Esophagus squamous epithelium (tissue), 5 donors: ENCODE data around the gene HBA2. TPM values are rescaled to one million over a fixed set of nuclear protein-coding genes. Genes with fewer than 3 reads are reported as not detected.
"Not testable (repeated sequence)": the region's sequence is repeated elsewhere in the genome, so short reads cannot be mapped to it uniquely, and the experiment has no call there.

ENCODE experiments used
- DNase-seq: peaks from one replicate; lab custom pipeline; 2025; lab: John Stamatoyannopoulos, UW
- H3K27ac ChIP-seq, 4 donors: fragments of 200-600 bp; sonication (generic); one replicate each; pipeline ENCODE4 v1.5.1; 2016 to 2019; ENCODE audit warnings: mild to moderate bottlenecking in 1 of 4
- H3K27me3 ChIP-seq, 4 donors: fragments of 200-600 bp; sonication (generic); 1 replicate in 3 of 4; 2 replicates in 1 of 4; pipeline versions ENCODE4 v1.5.1 to v1.6.0; 2017 to 2021; ENCODE audit warnings: antibody characterized with exemption in 1 of 4
- H3K36me3 ChIP-seq, 3 donors: fragments of 200-600 bp; sonication (generic); one replicate each; pipeline ENCODE4 v1.5.1; 2016 to 2019
- H3K4me1 ChIP-seq, 3 donors: fragments of 200-600 bp; sonication (generic); one replicate each; pipeline ENCODE4 v1.5.1; 2017 to 2019
- H3K4me3 ChIP-seq, 4 donors: fragments of 200-600 bp; sonication (generic); 1 replicate in 3 of 4; 2 replicates in 1 of 4; pipeline ENCODE4 v1.5.1; 2016 to 2019; ENCODE audit warnings: mild to moderate bottlenecking in 2 of 4, moderate library complexity in 1 of 4
- H3K9me3 ChIP-seq, 3 donors: fragments of 200-600 bp; sonication (generic); one replicate each; pipeline ENCODE4 v1.5.1; 2016 to 2019
- POLR2A ChIP-seq, 4 donors: fragments of 450-650 bp; IDR thresholded peaks; one replicate each; pipeline ENCODE4 v1.6.1; 2017; ENCODE audit warnings: antibody characterized with exemption in 4 of 4, mild to moderate bottlenecking in 4 of 4, moderate library complexity in 3 of 4
- WGBS, 2 donors: methylation state at CpG; one replicate each; pipeline ENCODE4 v1.1.5; 2018; 5-methylcytosine and 5-hydroxymethylcytosine counted together
- intact Hi-C: fragments of 100-400 bp; cut with DNase I; formaldehyde crosslinking; loops from one replicate; pipeline ENCODE4 v1.15.0; 2022
- total RNA-seq, 4 donors: library from RNA; depleted of rRNA; stranded (reverse); fragments of >200 nt; gene quantifications; one replicate each; pipeline ENCODE4 v1.1.0, GENCODE V29; 2016
- TF ChIP-seq, protein P1 (sequence below), 6 experiments: fragments of 450-650 bp in 4 of 6; fragments of 200-600 bp in 2 of 6; sonication (generic) in 2 of 6; IDR thresholded peaks; one replicate each; pipeline ENCODE4 v1.5.1; 2016 to 2019; ENCODE audit warnings: antibody characterized with exemption in 6 of 6, mild to moderate bottlenecking in 4 of 6, moderate library complexity in 4 of 6
- donor health status: DM: yes; HTN: yes; CAD: no.

Gene HBA2
- total RNA-seq, 4 donors from 2014 or later, result 4.7 to 5.0 TPM; not detected in 2

DNA sequence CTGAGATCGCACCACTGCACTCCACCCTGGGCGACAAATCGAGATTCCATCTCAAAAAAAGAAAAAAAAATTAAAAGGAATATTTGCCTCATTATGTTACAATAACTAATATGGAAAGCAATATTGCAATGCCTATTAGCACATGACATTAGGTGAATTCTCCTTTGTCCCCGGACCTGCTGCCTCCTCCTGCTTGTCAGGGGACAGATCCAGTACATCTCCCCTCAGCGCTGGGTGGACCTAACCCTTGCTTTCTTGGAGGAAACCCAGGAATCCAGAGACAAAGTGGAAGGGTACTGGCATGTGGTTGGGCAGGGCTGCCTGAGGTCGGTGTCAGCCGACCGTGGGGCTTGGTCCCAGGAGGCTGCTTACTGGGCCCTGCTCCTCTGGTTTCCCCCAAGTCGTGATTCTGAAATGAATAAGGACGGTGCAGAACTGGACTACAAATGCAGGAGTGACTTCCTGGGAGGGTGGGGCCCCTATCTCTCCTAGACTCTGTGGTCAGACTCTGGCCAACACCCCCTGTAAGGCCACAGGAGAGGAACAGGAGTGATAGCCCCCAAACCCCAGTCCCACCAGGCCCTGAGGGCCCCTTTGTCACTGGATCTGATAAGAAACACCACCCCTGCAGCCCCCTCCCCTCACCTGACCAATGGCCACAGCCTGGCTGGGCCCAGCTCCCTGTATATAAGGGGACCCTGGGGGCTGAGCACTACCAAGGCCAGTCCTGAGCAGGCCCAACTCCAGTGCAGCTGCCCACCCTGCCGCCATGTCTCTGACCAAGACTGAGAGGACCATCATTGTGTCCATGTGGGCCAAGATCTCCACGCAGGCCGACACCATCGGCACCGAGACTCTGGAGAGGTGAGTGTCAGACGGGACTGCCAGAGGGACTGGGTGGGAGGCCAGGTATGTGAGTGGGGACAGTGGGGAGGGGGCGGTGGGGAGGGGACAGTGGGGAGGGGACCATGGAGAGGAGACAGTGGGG is 20.2 kb upstream of the HBA2 start, which contains the start of gene HBZ:
Gene HBZ (plus strand): TSS at position 504 of the 988 bp plus-strand sequence. CDS start 266 bp downstream, at position 770.
- intact Hi-C loops, result no loop called here
- 70 to 87% methylated on average over 6 of the region's 17 CpGs for WGBS, 2 donors
- Histone ChIP-seq H3K4me1 (peaks cover 4 to 10% (median 8%) of the 10 kb centered on the region in 3 donors), H3K27me3 (peaks cover 0 to 49% (median 7%) of the 10 kb centered on the region in 4 donors), H3K4me3 (no peak within 1 kb of the TSS), H3K27ac (no peak within 1 kb of the TSS), H3K9me3 (no peaks in the 10 kb centered on the region), H3K36me3 (no peaks in the 10 kb centered on the region)
- DNase-seq, result no peak
- TF ChIP-seq POLR2A (IDR thresholded peaks at IDR 0.05), result no peak
- TF ChIP-seq, protein P1, sequence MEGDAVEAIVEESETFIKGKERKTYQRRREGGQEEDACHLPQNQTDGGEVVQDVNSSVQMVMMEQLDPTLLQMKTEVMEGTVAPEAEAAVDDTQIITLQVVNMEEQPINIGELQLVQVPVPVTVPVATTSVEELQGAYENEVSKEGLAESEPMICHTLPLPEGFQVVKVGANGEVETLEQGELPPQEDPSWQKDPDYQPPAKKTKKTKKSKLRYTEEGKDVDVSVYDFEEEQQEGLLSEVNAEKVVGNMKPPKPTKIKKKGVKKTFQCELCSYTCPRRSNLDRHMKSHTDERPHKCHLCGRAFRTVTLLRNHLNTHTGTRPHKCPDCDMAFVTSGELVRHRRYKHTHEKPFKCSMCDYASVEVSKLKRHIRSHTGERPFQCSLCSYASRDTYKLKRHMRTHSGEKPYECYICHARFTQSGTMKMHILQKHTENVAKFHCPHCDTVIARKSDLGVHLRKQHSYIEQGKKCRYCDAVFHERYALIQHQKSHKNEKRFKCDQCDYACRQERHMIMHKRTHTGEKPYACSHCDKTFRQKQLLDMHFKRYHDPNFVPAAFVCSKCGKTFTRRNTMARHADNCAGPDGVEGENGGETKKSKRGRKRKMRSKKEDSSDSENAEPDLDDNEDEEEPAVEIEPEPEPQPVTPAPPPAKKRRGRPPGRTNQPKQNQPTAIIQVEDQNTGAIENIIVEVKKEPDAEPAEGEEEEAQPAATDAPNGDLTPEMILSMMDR (IDR thresholded peaks at IDR 0.05), result no peak

- H3K4me3 ChIP-seq, H3K9me3 ChIP-seq, H3K27ac ChIP-seq, H3K36me3 ChIP-seq, intact Hi-C loops, DNase-seq: not testable (repeated sequence)
- Histone ChIP-seq H3K4me1 (peaks cover 4 to 10% (median 8%) of the 10 kb centered on the region in 3 donors), H3K27me3 (peaks cover 0 to 55% (median 7%) of the 10 kb centered on the region in 4 donors)
- 33 to 42% methylated on average over 3 to 5 of the region's 6 CpGs for WGBS, 2 donors
Measured at GRCh38 chr16:153129-153521, 19.6 kb upstream of the HBA2 start.

DNA sequence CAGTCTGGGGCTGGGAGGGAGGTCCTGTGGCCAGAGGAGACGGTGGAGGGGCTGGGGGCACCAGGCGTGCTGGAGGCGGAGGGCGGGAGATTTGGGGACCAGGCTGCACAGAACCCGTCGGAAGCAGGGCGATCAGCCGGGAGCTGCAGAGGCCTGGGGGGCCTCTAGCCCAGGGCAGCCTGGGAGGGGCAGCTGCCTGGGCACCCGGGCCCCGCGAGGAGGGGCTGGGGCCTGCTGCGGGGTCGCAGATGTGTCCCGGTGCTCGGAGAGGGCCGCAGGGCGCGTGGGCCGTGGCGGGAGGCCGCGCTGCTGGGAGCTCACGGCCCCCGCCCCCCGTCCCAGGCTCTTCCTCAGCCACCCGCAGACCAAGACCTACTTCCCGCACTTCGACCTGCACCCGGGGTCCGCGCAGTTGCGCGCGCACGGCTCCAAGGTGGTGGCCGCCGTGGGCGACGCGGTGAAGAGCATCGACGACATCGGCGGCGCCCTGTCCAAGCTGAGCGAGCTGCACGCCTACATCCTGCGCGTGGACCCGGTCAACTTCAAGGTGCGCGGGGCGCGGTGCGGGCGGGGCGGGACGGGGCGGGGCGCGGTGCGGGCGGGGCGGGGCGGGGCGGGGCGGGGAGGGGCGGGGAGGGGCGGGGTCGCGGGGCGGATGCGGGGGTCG is 19.0 kb upstream of the HBA2 start:
- peaks cover 0 to 58% (median 7%) of the 10 kb centered on the region in 4 donors for H3K27me3 ChIP-seq
- H3K27ac ChIP-seq, H3K36me3 ChIP-seq, H3K9me3 ChIP-seq, DNase-seq, intact Hi-C loops: not testable (repeated sequence)
- no CpG with 5 or more reads among the region's 74 CpGs for WGBS, 2 donors
- H3K4me3 ChIP-seq, result peak overlapping the region in 1 of 4 donors; percentile 47
- peaks cover 4 to 10% (median 8%) of the 10 kb centered on the region in 3 donors for H3K4me1 ChIP-seq

GRCh38 chr16:154217-155030 is 18.3 kb upstream of the HBA2 start:
- no peak for DNase-seq
- Histone ChIP-seq H3K27me3 (peaks cover 0 to 65% (median 7%) of the 10 kb centered on the region in 4 donors), H3K4me3 (peak overlapping the region; percentile 26 to 70 (median 41)), H3K27ac (no peak overlapping the region), H3K9me3 (no peaks in the 10 kb centered on the region), H3K4me1 (peaks cover 4 to 10% (median 8%) of the 10 kb centered on the region in 3 donors), H3K36me3 (no peaks in the 10 kb centered on the region)
- intact Hi-C loops, result no loop called here
- 2 to 3% methylated on average over 14 to 18 of the region's 59 CpGs for WGBS, 2 donors
- TF ChIP-seq POLR2A (IDR thresholded peaks at IDR 0.05), result no peak
- TF ChIP-seq, protein P1 (IDR thresholded peaks at IDR 0.05), result no peak

GRCh38 chr16:155031-155398 is 17.7 kb upstream of the HBA2 start:
- Histone ChIP-seq H3K9me3 (no peaks in the 10 kb centered on the region), H3K4me1 (peaks cover 4 to 10% (median 8%) of the 10 kb centered on the region in 3 donors), H3K36me3 (no peaks in the 10 kb centered on the region), H3K27me3 (peaks cover 0 to 64% (median 7%) of the 10 kb centered on the region in 4 donors), H3K27ac (no peak overlapping the region), H3K4me3 (peak overlapping the region in 2 of 4 donors; percentile 35 to 70)
- no peak for DNase-seq
- TF ChIP-seq POLR2A (IDR thresholded peaks at IDR 0.05), result no peak
- TF ChIP-seq, protein P1 (IDR thresholded peaks at IDR 0.05), result no peak
- intact Hi-C loops, result no loop called here
- 60 to 65% methylated on average over 7 of the region's 7 CpGs for WGBS, 2 donors
